ENCODE measurements around the gene POLL. TPM values are rescaled to one million over a fixed set of nuclear protein-coding genes. Genes with fewer than 3 reads are reported as not detected.

POLL gene
- total RNA-seq, 1 experiment from 2014 or later: 40.7 TPM

DNA sequence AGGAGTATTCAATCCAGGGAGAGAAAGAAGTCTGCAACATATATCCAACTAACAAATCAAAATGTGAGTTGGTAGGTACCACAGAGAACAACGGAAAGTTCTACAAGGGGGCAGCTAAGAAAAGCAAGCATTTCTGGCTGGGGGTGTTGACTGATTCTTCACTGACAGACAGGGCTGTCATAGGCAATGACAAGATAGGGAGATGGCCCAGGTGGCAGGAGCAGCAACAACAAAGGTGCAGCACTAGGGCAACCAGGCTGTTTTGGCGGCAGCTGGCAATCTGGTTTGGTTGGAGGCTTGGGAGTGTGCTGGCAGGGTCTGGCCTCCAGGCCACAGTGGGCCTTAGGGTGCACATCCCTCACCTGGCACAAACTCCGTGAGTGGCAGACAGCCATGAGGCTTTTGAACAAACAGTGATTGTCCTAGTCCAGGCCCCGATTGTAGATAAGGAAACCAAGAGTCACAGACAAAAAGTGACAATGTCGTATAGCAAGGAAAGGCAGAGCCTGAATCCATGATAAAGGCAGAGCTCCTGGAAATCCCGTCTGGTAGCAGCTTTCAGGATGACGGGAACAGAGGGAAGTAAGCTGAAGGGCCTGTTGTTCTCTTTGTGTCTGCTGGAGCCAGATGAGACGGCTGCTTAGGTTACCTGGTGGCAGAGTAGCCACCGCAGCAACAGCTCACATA lies 28.5 kb upstream of the POLL start:
- H3K36me3 Mint-ChIP-seq (ENCODE audit: insufficient read depth, unreplicated experiment): peaks cover 35% of the 10 kb centered on the region
- no peaks in the 10 kb centered on the region for H3K4me1 Mint-ChIP-seq (ENCODE audit: insufficient read depth, unreplicated experiment)
- BruUV-seq (replicated peaks): no TSS peak
- H3K27me3 Mint-ChIP-seq (ENCODE audit: insufficient read depth, unreplicated experiment): no peaks in the 10 kb centered on the region
- H3K27ac Mint-ChIP-seq (ENCODE audit: low read depth, unreplicated experiment): no peak overlapping the region
- DNase-seq (ENCODE audit: unreplicated experiment): no peak
- no peak for TF ChIP-seq CTCF (IDR thresholded peaks at IDR 0.05; ENCODE audit: unreplicated experiment)
- ChIA-PET CTCF (interaction anchor here (0.7 to 1.7 kb wide), 3 partner anchors 15 to 404 kb away, joined by 3 to 5 read pairs (median 4); no protein-coding TSS in a partner anchor), POLR2A (interaction anchor here (0.6 kb wide), 1 partner anchor 181 kb away, joined by 4 read pairs; no protein-coding TSS in a partner anchor)
- H3K4me3 Mint-ChIP-seq (ENCODE audit: unreplicated experiment): no peak overlapping the region
- intact Hi-C loops (cut with micrococcal nuclease): no loop called here
- H3K9me3 Mint-ChIP-seq (ENCODE audit: unreplicated experiment): no peaks in the 10 kb centered on the region

- Mint-ChIP-seq H3K27ac (ENCODE audit: low read depth, unreplicated experiment) (no peak overlapping the region), H3K27me3 (ENCODE audit: insufficient read depth, unreplicated experiment) (no peaks in the 10 kb centered on the region), H3K9me3 (ENCODE audit: unreplicated experiment) (no peaks in the 10 kb centered on the region), H3K4me3 (ENCODE audit: unreplicated experiment) (no peak overlapping the region), H3K36me3 (ENCODE audit: insufficient read depth, unreplicated experiment) (peaks cover 35% of the 10 kb centered on the region), H3K4me1 (ENCODE audit: insufficient read depth, unreplicated experiment) (no peaks in the 10 kb centered on the region)
- DNase-seq (ENCODE audit: unreplicated experiment): no peak
- POLR2A ChIA-PET: no interaction called here
- intact Hi-C loops (cut with micrococcal nuclease): no loop called here
- no peak for TF ChIP-seq CTCF (IDR thresholded peaks at IDR 0.05; ENCODE audit: unreplicated experiment)
- no TSS peak for BruUV-seq (replicated peaks)
- CTCF ChIA-PET: interaction anchor here (1.1 to 1.7 kb wide), 2 partner anchors 14 to 403 kb away, joined by 3 to 5 read pairs; no protein-coding TSS in a partner anchor
Measured at GRCh38 chr10:101615525-101616116, 27.6 kb upstream of the POLL start.

- Mint-ChIP-seq H3K36me3 (ENCODE audit: insufficient read depth, unreplicated experiment) (peaks cover 35% of the 10 kb centered on the region), H3K27me3 (ENCODE audit: insufficient read depth, unreplicated experiment) (no peaks in the 10 kb centered on the region), H3K4me3 (ENCODE audit: unreplicated experiment) (no peak overlapping the region), H3K27ac (ENCODE audit: low read depth, unreplicated experiment) (no peak overlapping the region), H3K9me3 (ENCODE audit: unreplicated experiment) (no peaks in the 10 kb centered on the region), H3K4me1 (ENCODE audit: insufficient read depth, unreplicated experiment) (no peaks in the 10 kb centered on the region)
- CTCF ChIA-PET: no interaction called here
- BruUV-seq (replicated peaks): no TSS peak
- TF ChIP-seq CTCF (IDR thresholded peaks at IDR 0.05; ENCODE audit: unreplicated experiment): no peak
- POLR2A ChIA-PET: no interaction called here
- intact Hi-C loops (cut with micrococcal nuclease): no loop called here
- DNase-seq (ENCODE audit: unreplicated experiment): no peak
Measured at GRCh38 chr10:101614663-101615524, 26.8 kb upstream of the POLL start.

GRCh38 chr10:101613646-101614045 lies 25.6 kb upstream of the POLL start:
- DNase-seq (ENCODE audit: unreplicated experiment): no peak
- TF ChIP-seq CTCF (IDR thresholded peaks at IDR 0.05; ENCODE audit: unreplicated experiment): no peak

More at GRCh38 chr10:101613646-101614045, 25.6 kb upstream of the POLL start:
- no peak overlapping the region for H3K27ac Mint-ChIP-seq (ENCODE audit: low read depth, unreplicated experiment)
- BruUV-seq (replicated peaks): no TSS peak
- CTCF ChIA-PET: interaction anchor here (0.9 to 1.1 kb wide), 2 partner anchors 10 to 167 kb away, joined by 4 read pairs; no protein-coding TSS in a partner anchor
- H3K9me3 Mint-ChIP-seq (ENCODE audit: unreplicated experiment): no peaks in the 10 kb centered on the region
- POLR2A ChIA-PET: no interaction called here
- H3K4me3 Mint-ChIP-seq (ENCODE audit: unreplicated experiment): no peak overlapping the region
- H3K4me1 Mint-ChIP-seq (ENCODE audit: insufficient read depth, unreplicated experiment): no peaks in the 10 kb centered on the region
- peaks cover 42% of the 10 kb centered on the region for H3K36me3 Mint-ChIP-seq (ENCODE audit: insufficient read depth, unreplicated experiment)
- intact Hi-C loops (cut with micrococcal nuclease): no loop called here
- no peaks in the 10 kb centered on the region for H3K27me3 Mint-ChIP-seq (ENCODE audit: insufficient read depth, unreplicated experiment)
